K562 (cell line): Measurements from ENCODE around the gene TRRAP. TPM values are rescaled to one million over a fixed set of nuclear protein-coding genes. Genes with fewer than 3 reads are reported as not detected.
A peak's percentile ranks its signal among the peaks of the same experiment; 100 is the strongest.
"Not testable (repeated sequence)": the region's sequence is repeated elsewhere in the genome, so short reads cannot be mapped to it uniquely, and the experiment has no call there.

ENCODE experiments used
- ATAC-seq: fragments of 200-7000 bp; cut with Tn5 transposase; 3 replicates; pipeline ENCODE4 v1.9.1; 2020; ENCODE audit warnings: moderate library complexity
- BruUV-seq: library from RNA; stranded (reverse); fragments of 400-500 nt; replicated peaks from 2 replicates; lab custom pipeline; 2021; lab: Mats Ljungman, UMichigan
- CTCF ChIA-PET: fragments of 300-600 bp; formaldehyde crosslinking; extraction: SDS; loops from one replicate; lab custom pipeline; 2021; ENCODE audit warnings: low intra/inter-chr PET ratio; lab: Yijun Ruan, JAX
- POLR2A ChIA-PET: fragments of 300-600, 350-650 bp; sonication (Branson Sonifier 250); formaldehyde crosslinking; extraction: SDS; loops from one replicate; lab custom pipeline; 2021; ENCODE audit warnings: antibody characterized with exemption, inconsistent platforms; lab: Yijun Ruan, JAX
- DNase-seq, 4 experiments: peaks; one replicate each; pipeline versions ENCODE4 v3.0.0 to v3.0.0-alpha.2; 2011 to 2018; ENCODE audit warnings: low spot score in 3 of 4, mixed read lengths in 3 of 4; ENCODE audit errors: extremely low read depth in 1 of 4
- FAIRE-seq: peaks from 2 replicates; lab custom pipeline; 2011; peaks lifted over from hg19 to GRCh38; lab: Jason Lieb, UNC
- H2AFZ ChIP-seq: 2 replicates; pipeline ENCODE4 v1.6.0; 2011; ENCODE audit warnings: low read depth, low read length, control low read depth, inconsistent platforms
- H3K27ac ChIP-seq: fragments of 200-600 bp; 3 replicates; pipeline ENCODE4 v1.8.0; 2011; ENCODE audit warnings: low read depth, mild to moderate bottlenecking, control low read depth, inconsistent platforms, low read length, moderate library complexity, mixed read lengths; ENCODE audit errors: extremely low read depth
- H3K27me3 ChIP-seq, 2 experiments: fragments of 300-600 bp in 1 of 2; 2 replicates in 1 of 2; 3 replicates in 1 of 2; pipeline versions ENCODE4 v1.6.0 to v1.8.0; 2011; ENCODE audit warnings: inconsistent platforms in 2 of 2, low read length in 2 of 2, mild to moderate bottlenecking in 1 of 2, mixed read lengths in 1 of 2, moderate library complexity in 1 of 2; ENCODE audit not compliant: control insufficient read depth in 2 of 2, insufficient read depth in 2 of 2
- H3K36me3 ChIP-seq: fragments of 300-600 bp; 3 replicates; pipeline ENCODE4 v1.8.0; 2011; ENCODE audit warnings: mild to moderate bottlenecking, low read length, inconsistent platforms; ENCODE audit not compliant: control insufficient read depth, insufficient read depth
- H3K4me1 ChIP-seq, 2 experiments: fragments of 200-600 bp in 1 of 2; replicated peaks in 1 of 2; 2 replicates in 1 of 2; 3 replicates in 1 of 2; pipeline versions ENCODE4 v1.5.1 to v1.8.0; 2011; ENCODE audit warnings: inconsistent platforms in 2 of 2, low read length in 2 of 2, mild to moderate bottlenecking in 1 of 2, mixed read lengths in 1 of 2, moderate library complexity in 1 of 2; ENCODE audit not compliant: control insufficient read depth in 2 of 2, insufficient read depth in 2 of 2
- H3K4me2 ChIP-seq: 2 replicates; pipeline ENCODE4 v1.6.1; 2011; ENCODE audit warnings: low read length, control low read depth, inconsistent platforms, mixed read lengths; ENCODE audit not compliant: insufficient read depth
- H3K4me3 ChIP-seq: fragments of 200-600 bp; sonication (generic), shearing (Covaris generic); 2 replicates; pipeline ENCODE4 v1.5.1; 2016; ENCODE audit warnings: control low read depth, inconsistent platforms
- H3K79me2 ChIP-seq: fragments of 200-600 bp; 3 replicates; pipeline ENCODE4 v1.8.0; 2011; ENCODE audit warnings: low read length, inconsistent platforms; ENCODE audit not compliant: control insufficient read depth, insufficient read depth
- H3K9ac ChIP-seq, 2 experiments: 2 replicates each; pipeline versions ENCODE4 v1.6.0 to v1.6.1; 2011; ENCODE audit warnings: low read depth in 2 of 2, low read length in 2 of 2, control low read depth in 1 of 2, inconsistent platforms in 1 of 2, mild to moderate bottlenecking in 1 of 2, mixed read lengths in 1 of 2; ENCODE audit not compliant: insufficient read depth in 1 of 2
- H3K9me1 ChIP-seq: one replicate; pipeline ENCODE4 v1.6.0; 2011; ENCODE audit warnings: inconsistent platforms, mild to moderate bottlenecking, low read length, moderate library complexity; ENCODE audit not compliant: control insufficient read depth, insufficient read depth
- H3K9me3 ChIP-seq: replicated peaks from 2 replicates; pipeline ENCODE4 v1.5.1; 2011; ENCODE audit warnings: low read depth, low read length, inconsistent platforms; ENCODE audit not compliant: control insufficient read depth, insufficient read depth
- H4K20me1 ChIP-seq: replicated peaks from 2 replicates; pipeline ENCODE4 v1.6.1; 2011; ENCODE audit warnings: low read length, inconsistent platforms, mixed read lengths; ENCODE audit not compliant: control insufficient read depth, insufficient read depth
- EWSR1 ChIP-seq: fragments of 450-650 bp; IDR thresholded peaks from 2 replicates; pipeline ENCODE4 v1.6.1; 2018; ENCODE audit warnings: borderline replicate concordance, mild to moderate bottlenecking, low read depth, moderate library complexity; ENCODE audit not compliant: partially characterized antibody
- FOXA1 ChIP-seq: fragments of 450-650 bp; IDR thresholded peaks from 2 replicates; pipeline ENCODE4 v1.6.1; 2016; ENCODE audit warnings: mild to moderate bottlenecking, borderline replicate concordance
- POLR2H ChIP-seq: IDR thresholded peaks from 2 replicates; pipeline ENCODE4 v1.6.1; 2016; ENCODE audit warnings: missing genetic modification characterization, low read depth, mild to moderate bottlenecking, control low read depth, missing compliant biosample characterization, moderate library complexity
- POU5F1 ChIP-seq: fragments of 150-350 bp; IDR thresholded peaks from 2 replicates; pipeline ENCODE4 v1.6.1; 2014; ENCODE audit warnings: borderline replicate concordance, low read length, low read depth, mild to moderate bottlenecking; ENCODE audit not compliant: partially characterized antibody
- ZNF76 ChIP-seq: fragments of 250-450 bp; sonication (Bioruptor Pico); IDR thresholded peaks from 2 replicates; pipeline ENCODE4 v1.4.0; 2020; ENCODE audit warnings: mild to moderate bottlenecking, moderate library complexity, borderline replicate concordance
- WGBS: fragments of 100-300 bp; shearing (Covaris generic); methylation state at CpG from one replicate; pipeline ENCODE4 v1.1.6; 2016; ENCODE audit warnings: low coverage, mixed read lengths; ENCODE audit not compliant: insufficient coverage; ENCODE audit errors: missing lambda C conversion rate; 5-methylcytosine and 5-hydroxymethylcytosine counted together
- in situ Hi-C: fragments of 300-500 bp; cut with MboI; formaldehyde crosslinking; loops from 4 replicates; pipeline ENCODE4 v1.15.0; 2018; ENCODE audit warnings: inconsistent platforms, mixed read lengths
- intact Hi-C: fragments of 100-400 bp; cut with micrococcal nuclease; formaldehyde crosslinking; loops from 2 replicates; pipeline ENCODE4 v1.14.2; 2022
- polyA plus RNA-seq, 8 experiments: library from polyadenylated mRNA; depleted of rRNA in 4 of 8; stranded (reverse) in 5 of 8; unstranded in 3 of 8; fragments of >200 nt; fragmentation: Nextera tagmentation in 2 of 8; fragmentation: Illumina TruSeq in 1 of 8; extraction: Ambion mirVana in 2 of 8; extraction: Trizol in 1 of 8; gene quantifications; 2 replicates each; pipeline versions ENCODE4 v1.2.1 to v1.2.3, GENCODE V29; 2011 to 2014; ENCODE audit warnings: inconsistent platforms in 1 of 8, missing spikeins in 1 of 8
- total RNA-seq, 7 experiments: library from RNA; depleted of rRNA in 6 of 7; stranded (reverse); fragments of >200 nt in 6 of 7; fragmentation: Illumina TruSeq in 2 of 7; extraction: Trizol in 2 of 7; gene quantifications; 2 replicates each; pipeline versions ENCODE4 v1.2.1 to v1.2.3, GENCODE V29; 2011 to 2021; ENCODE audit warnings: low replicate concordance in 1 of 7
- TF ChIP-seq, protein P1 (sequence below): fragments of 250-450 bp; sonication (Bioruptor Pico); IDR thresholded peaks from 2 replicates; pipeline ENCODE4 v1.9.0; 2021; ENCODE audit warnings: mild to moderate bottlenecking, inconsistent platforms
- TF ChIP-seq, protein P2 (sequence below): conservative IDR thresholded peaks from 2 replicates; pipeline ENCODE4 v1.6.1; 2011; ENCODE audit warnings: low read depth, mild to moderate bottlenecking, low read length; ENCODE audit not compliant: control insufficient read depth
- TF ChIP-seq, protein P3 (sequence below): fragments of 450-650 bp; IDR thresholded peaks from 2 replicates; pipeline ENCODE4 v1.6.1; 2016

The TRRAP gene
- total and polyA plus RNA-seq, 9 of the 15 experiments (the other 6 are each of a cell fraction or from before 2014, with no cell fraction given): 1.3 to 47.2 (median 9.7) TPM

DNA sequence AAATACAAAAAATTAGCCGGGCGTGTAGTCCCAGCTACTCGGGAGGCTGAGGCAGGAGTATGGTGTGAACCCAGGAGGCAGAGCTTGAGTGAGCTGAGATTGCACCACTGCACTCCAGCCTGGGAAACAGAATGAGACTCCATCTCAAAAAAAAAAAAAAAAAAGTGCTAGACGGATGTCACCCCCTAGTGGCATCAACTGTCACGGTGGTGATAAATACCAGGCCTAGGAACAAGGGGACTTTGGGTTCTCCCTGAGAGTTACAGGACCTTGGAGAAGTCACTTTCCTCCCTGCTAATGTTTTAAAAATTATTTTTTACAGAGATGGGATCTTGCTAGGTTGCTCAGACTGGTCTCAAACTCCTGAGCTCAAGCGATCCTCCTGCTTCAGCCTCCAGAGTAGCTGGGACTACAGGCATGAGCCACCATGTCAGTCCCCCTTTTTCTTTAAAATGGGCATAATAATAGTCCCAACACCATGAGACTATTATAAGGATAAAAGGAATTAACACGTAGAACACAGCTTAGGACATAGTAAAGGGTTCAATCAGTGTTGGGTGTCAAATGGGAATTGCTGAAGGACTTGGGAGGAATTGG lies 5.9 kb upstream of the TRRAP start (continued):
- no peak for TF ChIP-seq EWSR1
- TF ChIP-seq, protein P1, sequence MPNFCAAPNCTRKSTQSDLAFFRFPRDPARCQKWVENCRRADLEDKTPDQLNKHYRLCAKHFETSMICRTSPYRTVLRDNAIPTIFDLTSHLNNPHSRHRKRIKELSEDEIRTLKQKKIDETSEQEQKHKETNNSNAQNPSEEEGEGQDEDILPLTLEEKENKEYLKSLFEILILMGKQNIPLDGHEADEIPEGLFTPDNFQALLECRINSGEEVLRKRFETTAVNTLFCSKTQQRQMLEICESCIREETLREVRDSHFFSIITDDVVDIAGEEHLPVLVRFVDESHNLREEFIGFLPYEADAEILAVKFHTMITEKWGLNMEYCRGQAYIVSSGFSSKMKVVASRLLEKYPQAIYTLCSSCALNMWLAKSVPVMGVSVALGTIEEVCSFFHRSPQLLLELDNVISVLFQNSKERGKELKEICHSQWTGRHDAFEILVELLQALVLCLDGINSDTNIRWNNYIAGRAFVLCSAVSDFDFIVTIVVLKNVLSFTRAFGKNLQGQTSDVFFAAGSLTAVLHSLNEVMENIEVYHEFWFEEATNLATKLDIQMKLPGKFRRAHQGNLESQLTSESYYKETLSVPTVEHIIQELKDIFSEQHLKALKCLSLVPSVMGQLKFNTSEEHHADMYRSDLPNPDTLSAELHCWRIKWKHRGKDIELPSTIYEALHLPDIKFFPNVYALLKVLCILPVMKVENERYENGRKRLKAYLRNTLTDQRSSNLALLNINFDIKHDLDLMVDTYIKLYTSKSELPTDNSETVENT: no peak
- no peak for TF ChIP-seq POU5F1
- TF ChIP-seq, protein P2, sequence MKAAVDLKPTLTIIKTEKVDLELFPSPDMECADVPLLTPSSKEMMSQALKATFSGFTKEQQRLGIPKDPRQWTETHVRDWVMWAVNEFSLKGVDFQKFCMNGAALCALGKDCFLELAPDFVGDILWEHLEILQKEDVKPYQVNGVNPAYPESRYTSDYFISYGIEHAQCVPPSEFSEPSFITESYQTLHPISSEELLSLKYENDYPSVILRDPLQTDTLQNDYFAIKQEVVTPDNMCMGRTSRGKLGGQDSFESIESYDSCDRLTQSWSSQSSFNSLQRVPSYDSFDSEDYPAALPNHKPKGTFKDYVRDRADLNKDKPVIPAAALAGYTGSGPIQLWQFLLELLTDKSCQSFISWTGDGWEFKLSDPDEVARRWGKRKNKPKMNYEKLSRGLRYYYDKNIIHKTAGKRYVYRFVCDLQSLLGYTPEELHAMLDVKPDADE: no peak
- TF ChIP-seq ZNF76 (CRISPR knock-in tag): no peak
- TF ChIP-seq, protein P3, sequence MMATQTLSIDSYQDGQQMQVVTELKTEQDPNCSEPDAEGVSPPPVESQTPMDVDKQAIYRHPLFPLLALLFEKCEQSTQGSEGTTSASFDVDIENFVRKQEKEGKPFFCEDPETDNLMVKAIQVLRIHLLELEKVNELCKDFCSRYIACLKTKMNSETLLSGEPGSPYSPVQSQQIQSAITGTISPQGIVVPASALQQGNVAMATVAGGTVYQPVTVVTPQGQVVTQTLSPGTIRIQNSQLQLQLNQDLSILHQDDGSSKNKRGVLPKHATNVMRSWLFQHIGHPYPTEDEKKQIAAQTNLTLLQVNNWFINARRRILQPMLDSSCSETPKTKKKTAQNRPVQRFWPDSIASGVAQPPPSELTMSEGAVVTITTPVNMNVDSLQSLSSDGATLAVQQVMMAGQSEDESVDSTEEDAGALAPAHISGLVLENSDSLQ: peak; percentile 57
- no peak for TF ChIP-seq POLR2H
- TF ChIP-seq FOXA1: no peak

DNA sequence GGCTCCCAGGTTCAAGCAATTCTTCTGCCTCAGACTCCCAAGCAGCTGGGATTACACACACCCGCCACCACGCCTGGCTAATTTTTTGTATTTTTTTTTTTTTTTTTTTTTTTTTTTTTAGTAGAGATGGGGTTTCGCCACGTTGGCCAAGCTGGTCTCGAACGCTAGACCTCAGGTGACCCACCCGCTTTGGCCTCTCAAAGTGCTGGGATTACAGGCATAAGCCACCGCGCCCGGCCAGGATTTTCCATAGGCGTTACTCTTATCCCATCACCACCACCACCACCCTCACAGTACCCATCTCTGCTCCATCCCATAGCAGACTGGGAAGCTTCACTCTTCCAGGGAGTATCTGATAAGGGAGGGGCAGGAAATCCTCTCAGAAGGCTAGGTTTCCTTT lies 4.7 kb upstream of the TRRAP start:
- H3K79me2 ChIP-seq, in situ Hi-C loops, DNase-seq, H3K9me3 ChIP-seq, H3K27ac ChIP-seq, POLR2A ChIA-PET, H3K9me1 ChIP-seq, H2AFZ ChIP-seq, H3K4me3 ChIP-seq, BruUV-seq, H3K4me2 ChIP-seq, H3K9ac ChIP-seq, H3K36me3 ChIP-seq, intact Hi-C loops, H4K20me1 ChIP-seq, ATAC-seq, FAIRE-seq: not testable (repeated sequence)
- Histone ChIP-seq H3K4me1 (peaks cover 0 to 37% of the 10 kb centered on the region in 2 experiments; a peak in 3 of 5 replicates), H3K27me3 (peaks cover 9 to 23% of the 10 kb centered on the region in 2 experiments; a peak in 4 of 5 replicates)
- WGBS: 46% methylated on average over 5 of the region's 11 CpGs
- CTCF ChIA-PET: interaction anchor here (0.6 kb wide), 1 partner anchor 9 kb away, joined by 4 read pairs; no protein-coding TSS in a partner anchor
